Activated CD8-positive, alpha-beta memory T cell treated with anti-CD3 and anti-CD28 coated beads for 36 hours (primary cell): ENCODE data around the gene OR5AK2. TPM values are rescaled to one million over a fixed set of nuclear protein-coding genes. Genes with fewer than 3 reads are reported as not detected.
"Not testable (repeated sequence)": the region's sequence is repeated elsewhere in the genome, so short reads cannot be mapped to it uniquely, and the experiment has no call there.

Experiments used
- CTCF ChIA-PET: fragments of 350-600 bp; sonication (Branson Sonifier 250); formaldehyde crosslinking; loops from one replicate; lab custom pipeline; 2021; ENCODE audit warnings: antibody characterized with exemption; lab: Charles Lee
- POLR2A ChIA-PET: fragments of 350-600 bp; sonication (Branson Sonifier 250); formaldehyde crosslinking; loops from one replicate; lab custom pipeline; 2021; ENCODE audit warnings: antibody characterized with exemption; lab: Charles Lee
- total RNA-seq, 2 experiments: library from RNA; stranded (reverse); gene quantifications; one replicate each; pipeline ENCODE4 v1.2.3, GENCODE V29; 2021

OR5AK2 gene
- total RNA-seq = not detected

- POLR2A ChIA-PET = no interaction called here
- CTCF ChIA-PET = no interaction called here
These were observed at the start of gene OR5AK2 for GRCh38 chr11:56988614-56989013. Gene OR5AK2, plus strand, starts transcription at chr11:56988914. Its CDS starts 0 bp downstream, at chr11:56988914.

- CTCF ChIA-PET, POLR2A ChIA-PET: not testable (repeated sequence)
These were observed 43.2 kb upstream of the OR5AK2 start for GRCh38 chr11:56945526-56945925.

GRCh38 chr11:56948991-56949515 is 39.7 kb upstream of the OR5AK2 start:
- CTCF ChIA-PET = no interaction called here
- POLR2A ChIA-PET = interaction anchor here (0.6 kb wide), 1 partner anchor 285 kb away, joined by 3 read pairs; the partner anchor contains the start of gene OR5AR1

GRCh38 chr11:56950510-56950909 is 38.2 kb upstream of the OR5AK2 start:
- CTCF ChIA-PET = no interaction called here
- POLR2A ChIA-PET = no interaction called here

GRCh38 chr11:56953907-56954306 is 34.8 kb upstream of the OR5AK2 start:
- POLR2A ChIA-PET, CTCF ChIA-PET: not testable (repeated sequence)

GRCh38 chr11:56961609-56962008 is 27.1 kb upstream of the OR5AK2 start:
- ChIA-PET CTCF (no interaction called here), POLR2A (no interaction called here)

GRCh38 chr11:56967726-56968125 is 21.0 kb upstream of the OR5AK2 start:
- CTCF ChIA-PET = no interaction called here
- POLR2A ChIA-PET = no interaction called here

- CTCF ChIA-PET = no interaction called here
- POLR2A ChIA-PET = no interaction called here
These were observed 20.2 kb upstream of the OR5AK2 start for GRCh38 chr11:56968524-56968923.

GRCh38 chr11:56977314-56977713 is 11.4 kb upstream of the OR5AK2 start:
- ChIA-PET CTCF (no interaction called here), POLR2A (no interaction called here)

GRCh38 chr11:56990702-56991101 is 2.0 kb downstream of the OR5AK2 start:
- ChIA-PET POLR2A (no interaction called here), CTCF (no interaction called here)

GRCh38 chr11:56994532-56994931 is 5.8 kb downstream of the OR5AK2 start:
- POLR2A ChIA-PET = no interaction called here

GRCh38 chr11:57001674-57002401 is 13.1 kb downstream of the OR5AK2 start:
- ChIA-PET POLR2A (interaction anchor here (0.5 kb wide), 1 partner anchor 248 kb away, joined by 5 read pairs; no protein-coding TSS in a partner anchor), CTCF (no interaction called here)

More at GRCh38 chr11:56994532-56994931, 5.8 kb downstream of the OR5AK2 start:
- CTCF ChIA-PET = no interaction called here

- ChIA-PET CTCF (no interaction called here), POLR2A (no interaction called here)
These were observed 19.7 kb downstream of the OR5AK2 start for GRCh38 chr11:57008373-57008772.

- ChIA-PET POLR2A (no interaction called here), CTCF (no interaction called here)
These were observed 27.0 kb downstream of the OR5AK2 start for GRCh38 chr11:57015679-57016078.

GRCh38 chr11:57031556-57031955 is 42.8 kb downstream of the OR5AK2 start:
- CTCF ChIA-PET = no interaction called here
- POLR2A ChIA-PET = no interaction called here

Other genes starting within 250 kb of the OR5AK2 start
- not detected for gene OR9G4, start 240.2 kb upstream of the OR5AK2 start, total RNA-seq
- gene LRRC55, start 193.0 kb downstream of the OR5AK2 start, total RNA-seq = not detected
- not detected for gene APLNR, start 248.3 kb downstream of the OR5AK2 start, total RNA-seq